MM.1S (cell line): ENCODE results near the gene ATF7IP2.
"Not testable (repeated sequence)": the region's sequence is repeated elsewhere in the genome, so short reads cannot be mapped to it uniquely, and the experiment has no call there.

Source experiments
- DNase-seq: peaks from one replicate; pipeline ENCODE4 v3.0.0-alpha.2; 2015
- H2AFZ ChIP-seq: fragments of 300-600 bp; sonication (generic); 2 replicates; pipeline ENCODE4 v1.6.0; 2016; ENCODE audit warnings: antibody characterized with exemption, low read length
- H3F3A ChIP-seq: fragments of 300-600 bp; sonication (generic); 2 replicates; pipeline ENCODE4 v1.6.1; 2016; ENCODE audit warnings: mild to moderate bottlenecking, antibody characterized with exemption, low read length, moderate library complexity, mixed read lengths; ENCODE audit not compliant: insufficient read depth
- H3K27ac ChIP-seq: fragments of 300-600 bp; sonication (generic); 2 replicates; pipeline ENCODE4 v1.5.1; 2016; ENCODE audit warnings: mild to moderate bottlenecking, low read length
- H3K27me3 ChIP-seq: fragments of 300-600 bp; sonication (generic); replicated peaks from 2 replicates; pipeline ENCODE4 v1.6.0; 2016; ENCODE audit warnings: low read length; ENCODE audit not compliant: insufficient read depth
- H3K36me3 ChIP-seq: fragments of 300-600 bp; sonication (generic); replicated peaks from 2 replicates; pipeline ENCODE4 v1.6.1; 2016; ENCODE audit warnings: mild to moderate bottlenecking, low read length, mixed read lengths; ENCODE audit not compliant: insufficient read depth
- H3K4me1 ChIP-seq: fragments of 300-600 bp; sonication (generic); 2 replicates; pipeline ENCODE4 v1.6.1; 2016; ENCODE audit warnings: low read length, mixed read lengths
- H3K4me2 ChIP-seq: fragments of 300-600 bp; sonication (generic); 2 replicates; pipeline ENCODE4 v1.6.0; 2016; ENCODE audit warnings: low read depth, low read length
- H3K4me3 ChIP-seq: fragments of 300-600 bp; sonication (generic); 2 replicates; pipeline ENCODE4 v1.5.1; 2016; ENCODE audit warnings: low read length, mixed read lengths
- H3K79me2 ChIP-seq: fragments of 300-600 bp; sonication (generic); 2 replicates; pipeline ENCODE4 v1.6.1; 2016; ENCODE audit warnings: mixed run types, low read length, mixed read lengths
- H3K9ac ChIP-seq: fragments of 300-600 bp; sonication (generic); 2 replicates; pipeline ENCODE4 v1.6.1; 2016; ENCODE audit warnings: low read length, mixed read lengths
- H3K9me2 ChIP-seq: fragments of 300-600 bp; sonication (generic); replicated peaks from 2 replicates; pipeline ENCODE4 v1.6.1; 2016; ENCODE audit warnings: mild to moderate bottlenecking, low read length, mixed read lengths; ENCODE audit not compliant: insufficient read depth
- H3K9me3 ChIP-seq: fragments of 300-600 bp; sonication (generic); replicated peaks from 2 replicates; pipeline ENCODE4 v1.6.1; 2016; ENCODE audit warnings: mild to moderate bottlenecking, low read length, mixed read lengths; ENCODE audit not compliant: insufficient read depth
- H4K20me1 ChIP-seq: fragments of 300-600 bp; sonication (generic); 2 replicates; pipeline ENCODE4 v1.6.1; 2016; ENCODE audit warnings: mild to moderate bottlenecking, low read length, moderate library complexity, mixed read lengths; ENCODE audit not compliant: insufficient read depth
- EZH2 ChIP-seq: fragments of 300-600 bp; sonication (generic); optimal IDR thresholded peaks from 2 replicates; pipeline ENCODE3; 2017; ENCODE audit warnings: low read depth, mild to moderate bottlenecking, antibody characterized with exemption, low read length, mixed read lengths
- EZH2phosphoT487 ChIP-seq: fragments of 300-600 bp; sonication (generic); IDR thresholded peaks from 2 replicates; pipeline ENCODE4 v1.6.1; 2018; ENCODE audit warnings: antibody characterized with exemption, low read length
- TF ChIP-seq, protein P1 (sequence below): fragments of 300-600 bp; sonication (generic); IDR thresholded peaks from 2 replicates; pipeline ENCODE4 v1.5.1; 2016; ENCODE audit warnings: antibody characterized with exemption, low read length, mixed read lengths

Gene ATF7IP2

GRCh38 chr16:10465821-10466220, 80.0 kb downstream of the ATF7IP2 start:
- Histone ChIP-seq H3K9ac (no peak overlapping the region), H3K4me3 (no peak overlapping the region), H3F3A (no peaks in the 10 kb centered on the region), H3K27me3 (no peaks in the 10 kb centered on the region), H3K9me3 (no peaks in the 10 kb centered on the region), H3K27ac (no peak overlapping the region), H2AFZ (no peak overlapping the region), H3K9me2 (no peaks in the 10 kb centered on the region), H4K20me1 (no peaks in the 10 kb centered on the region), H3K79me2 (no peaks in the 10 kb centered on the region), H3K36me3 (no peaks in the 10 kb centered on the region), H3K4me1 (no peaks in the 10 kb centered on the region), H3K4me2 (no peak overlapping the region)
- no peak for TF ChIP-seq EZH2
- TF ChIP-seq, protein P1, sequence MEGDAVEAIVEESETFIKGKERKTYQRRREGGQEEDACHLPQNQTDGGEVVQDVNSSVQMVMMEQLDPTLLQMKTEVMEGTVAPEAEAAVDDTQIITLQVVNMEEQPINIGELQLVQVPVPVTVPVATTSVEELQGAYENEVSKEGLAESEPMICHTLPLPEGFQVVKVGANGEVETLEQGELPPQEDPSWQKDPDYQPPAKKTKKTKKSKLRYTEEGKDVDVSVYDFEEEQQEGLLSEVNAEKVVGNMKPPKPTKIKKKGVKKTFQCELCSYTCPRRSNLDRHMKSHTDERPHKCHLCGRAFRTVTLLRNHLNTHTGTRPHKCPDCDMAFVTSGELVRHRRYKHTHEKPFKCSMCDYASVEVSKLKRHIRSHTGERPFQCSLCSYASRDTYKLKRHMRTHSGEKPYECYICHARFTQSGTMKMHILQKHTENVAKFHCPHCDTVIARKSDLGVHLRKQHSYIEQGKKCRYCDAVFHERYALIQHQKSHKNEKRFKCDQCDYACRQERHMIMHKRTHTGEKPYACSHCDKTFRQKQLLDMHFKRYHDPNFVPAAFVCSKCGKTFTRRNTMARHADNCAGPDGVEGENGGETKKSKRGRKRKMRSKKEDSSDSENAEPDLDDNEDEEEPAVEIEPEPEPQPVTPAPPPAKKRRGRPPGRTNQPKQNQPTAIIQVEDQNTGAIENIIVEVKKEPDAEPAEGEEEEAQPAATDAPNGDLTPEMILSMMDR = no peak
- no peak for TF ChIP-seq EZH2phosphoT487
- DNase-seq = no peak

- H3K27me3 ChIP-seq = no peaks in the 10 kb centered on the region
- no peaks in the 10 kb centered on the region for H3K9me3 ChIP-seq
- no peak overlapping the region for H2AFZ ChIP-seq
- H3K4me1 ChIP-seq = no peaks in the 10 kb centered on the region
- H3K9ac ChIP-seq = no peak overlapping the region
- no peak overlapping the region for H3K4me2 ChIP-seq
- no peaks in the 10 kb centered on the region for H3K79me2 ChIP-seq
- no peaks in the 10 kb centered on the region for H3K9me2 ChIP-seq
- TF ChIP-seq EZH2 (no peak), EZH2phosphoT487 (no peak)
- TF ChIP-seq, protein P1 = no peak
- no peaks in the 10 kb centered on the region for H4K20me1 ChIP-seq
- H3K27ac ChIP-seq = no peak overlapping the region
- no peak for DNase-seq
- no peak overlapping the region for H3K4me3 ChIP-seq
- H3K36me3 ChIP-seq = no peaks in the 10 kb centered on the region
- H3F3A ChIP-seq = no peaks in the 10 kb centered on the region
These were observed 80.5 kb downstream of the ATF7IP2 start for GRCh38 chr16:10466313-10466712.

DNA sequence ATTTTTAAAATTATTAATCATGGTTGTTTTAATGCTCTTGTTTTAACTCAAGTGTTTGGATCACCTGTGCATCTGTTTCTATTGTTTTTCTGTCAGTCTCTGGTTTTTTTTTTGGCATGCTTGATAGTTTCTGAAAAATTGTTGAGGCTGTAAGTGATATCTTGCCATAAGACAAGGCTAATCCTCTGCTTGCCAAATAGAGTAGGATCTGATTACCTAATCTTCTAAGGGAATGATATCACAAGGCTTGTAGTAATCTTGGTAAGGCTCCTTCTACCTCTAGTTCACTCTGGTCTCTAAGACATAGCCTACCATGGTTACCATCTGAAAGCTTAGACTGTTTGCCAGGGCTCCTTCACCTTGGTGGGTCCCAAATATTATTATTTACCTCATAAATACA, 81.0 kb downstream of the ATF7IP2 start:
- Histone ChIP-seq H3K4me2 (no peak overlapping the region), H4K20me1 (no peaks in the 10 kb centered on the region), H3K27ac (no peak overlapping the region), H3K9ac (no peak overlapping the region), H3K79me2 (no peaks in the 10 kb centered on the region), H3K9me2 (no peaks in the 10 kb centered on the region), H3K4me1 (no peaks in the 10 kb centered on the region), H3F3A (no peaks in the 10 kb centered on the region), H3K36me3 (no peaks in the 10 kb centered on the region), H2AFZ (no peak overlapping the region), H3K4me3 (no peak overlapping the region), H3K9me3 (no peaks in the 10 kb centered on the region), H3K27me3 (no peaks in the 10 kb centered on the region)
- no peak for DNase-seq
- TF ChIP-seq, protein P1 = no peak
- no peak for TF ChIP-seq EZH2phosphoT487
- TF ChIP-seq EZH2 = no peak

GRCh38 chr16:10476636-10477035, 90.8 kb downstream of the ATF7IP2 start:
- H3K9ac ChIP-seq, H3K9me3 ChIP-seq, H3K4me3 ChIP-seq, H3K4me2 ChIP-seq, H3K36me3 ChIP-seq, H3K79me2 ChIP-seq, H3K27me3 ChIP-seq, H3K4me1 ChIP-seq, H2AFZ ChIP-seq, H3K9me2 ChIP-seq, H3K27ac ChIP-seq, DNase-seq, H3F3A ChIP-seq, H4K20me1 ChIP-seq: not testable (repeated sequence)
